Heart right ventricle (tissue), 16 donors: ENCODE measurements around the gene TTC21A. TPM values are rescaled to one million over a fixed set of nuclear protein-coding genes. Genes with fewer than 3 reads are reported as not detected.

Experiments
- ATAC-seq, 8 donors: fragments of 200-7000 bp; cut with Tn5 transposase; one replicate each; pipeline ENCODE4 v1.9.1; 2020; ENCODE audit warnings: mild to moderate bottlenecking in 8 of 8, moderate library complexity in 8 of 8, moderate number of reproducible peaks in 1 of 8
- DNase-seq, 2 donors: peaks; one replicate each; pipeline ENCODE4 v3.0.0-alpha.2; 2020
- H3K27ac ChIP-seq, 10 donors: fragments of 200-600 bp; sonication (generic) in 2 of 10; one replicate each; pipeline versions ENCODE4 v1.5.0 to v1.8.0; 2020 to 2022; ENCODE audit warnings: mild to moderate bottlenecking in 3 of 10
- H3K27me3 ChIP-seq, 7 donors: fragments of 200-600 bp; one replicate each; pipeline ENCODE4 v1.8.0; 2021 to 2022; ENCODE audit warnings: mild to moderate bottlenecking in 2 of 7
- H3K36me3 ChIP-seq, 9 donors: fragments of 200-600 bp; sonication (generic) in 1 of 9; one replicate each; pipeline versions ENCODE4 v1.5.0 to v1.8.0; 2020 to 2022; ENCODE audit warnings: mild to moderate bottlenecking in 2 of 9
- H3K4me1 ChIP-seq, 9 donors: fragments of 200-600 bp; sonication (generic) in 1 of 9; one replicate each; pipeline versions ENCODE4 v1.5.0 to v1.8.0; 2020 to 2022; ENCODE audit warnings: mild to moderate bottlenecking in 4 of 9
- H3K4me3 ChIP-seq, 10 donors: fragments of 200-600 bp; sonication (generic) in 2 of 10; one replicate each; pipeline versions ENCODE4 v1.5.0 to v1.8.0; 2020 to 2022; ENCODE audit warnings: mild to moderate bottlenecking in 7 of 10, moderate library complexity in 2 of 10
- H3K9me3 ChIP-seq, 11 donors: fragments of 200-600 bp in 10 of 11; sonication (generic) in 2 of 11; one replicate each; pipeline versions ENCODE4 v1.5.0 to v1.8.0; 2013 to 2022; ENCODE audit warnings: mild to moderate bottlenecking in 2 of 11, control low read depth in 1 of 11, moderate library complexity in 1 of 11
- CTCF ChIP-seq, 9 donors: fragments of 200-600 bp; sonication (generic) in 2 of 9; IDR thresholded peaks; one replicate each; pipeline versions ENCODE4 v1.5.0 to v1.8.0; 2021 to 2022; ENCODE audit warnings: antibody characterized with exemption in 9 of 9, mild to moderate bottlenecking in 5 of 9, moderate library complexity in 1 of 9
- WGBS, 2 donors: extraction: QIAGEN DNeasy Blood & Tissue Kit; methylation state at CpG; one replicate each; pipeline ENCODE4 v1.1.7; 2013; ENCODE audit warnings: inconsistent platforms in 1 of 2; 5-methylcytosine and 5-hydroxymethylcytosine counted together
- intact Hi-C, 10 donors: fragments of 100-400 bp; cut with DNase I; formaldehyde crosslinking; loops; one replicate each; pipeline versions ENCODE4 v1.11.1 to v1.14.2; 2022
- polyA plus RNA-seq, 2 donors: library from polyadenylated mRNA; stranded (reverse); fragments of 200-250 nt; gene quantifications; one replicate each; pipeline ENCODE4 v1.2.3, GENCODE V29; 2013
- total RNA-seq, 10 donors: library from RNA; stranded (reverse); fragmentation: NEBNext Ultra II Directional in 3 of 10; extraction: Animal tissue kit (Norgen Biotek cat#: 25700) in 3 of 10; gene quantifications; one replicate each; pipeline versions ENCODE4 v1.2.1 to v1.2.4, GENCODE V29; 2021 to 2023
- donor health status: Arrhythmogenic right ventricular cardiomyopathy.
- donor health status: ischemic (EF 13 %, LVEDD 7.1; RV severe dilation, severe dysfunction).
- donor health status: healthy with polysubstance abuse.
- donor health status: DM: no; HTN: yes; CAD: no.
- donor health status: DM: no; HTN: no; CAD: no.
- donor health status: ischemic (EF 25% LVEDD 6.9; RV normal size, moderate dysfunction).
- donor health status: ischemic (EF 25% LVEDD 5.7; RV mildly dilated, moderate dysfunction).
- donor health status: healthy.
- donor health status: DM: yes; HTN: yes; CAD: no.
- donor health status: Ischemic cardiomyopathy.
- donor health status: ischemic (EF 35%, LVEDD 5.7; RV mildly dilated, moderate dysfunction).
- donor health status: nonischemic (EF 11% LVEDD 7.7; RV severe dilation, severe dysfunction).
- donor health status: DM: yes; HTN: yes; CAD: no.
- donor health status: PGD.
- donor health status: ischemic (EF 29% LVEDD 5.4; RV normal size, mild dysfunction).
- donor health status: nonischemic (EF 23%, LVEDD 6.1; RV moderate dilation, normal function).

The TTC21A gene
- total and polyA plus RNA-seq, 12 donors: 0.80 to 7.5 (median 1.5) TPM

- no peak for TF ChIP-seq CTCF (IDR thresholded peaks at IDR 0.05)
- no peak overlapping the region for H3K4me3 ChIP-seq
- no peaks in the 10 kb centered on the region for H3K9me3 ChIP-seq
- H3K4me1 ChIP-seq: peaks cover 0 to 23% (median 11%) of the 10 kb centered on the region in 9 donors
- 77 to 78% methylated on average over 7 of the region's 7 CpGs for WGBS, 2 donors
- intact Hi-C loops: no loop called here
- no peak overlapping the region for H3K27ac ChIP-seq
- DNase-seq: no peak
- H3K36me3 ChIP-seq: peaks cover 0 to 100% (median 59%) of the 10 kb centered on the region in 9 donors
- ATAC-seq: no peak
- no peaks in the 10 kb centered on the region for H3K27me3 ChIP-seq
Observed at GRCh38 chr3:39094851-39095677, 12.4 kb upstream of the TTC21A start.

GRCh38 chr3:39095778-39096177 is 11.7 kb upstream of the TTC21A start:
- H3K36me3 ChIP-seq: peaks cover 0 to 100% (median 61%) of the 10 kb centered on the region in 9 donors

GRCh38 chr3:39096775-39097174 is 10.7 kb upstream of the TTC21A start:
- no peak for TF ChIP-seq CTCF (IDR thresholded peaks at IDR 0.05)

More at GRCh38 chr3:39095778-39096177, 11.7 kb upstream of the TTC21A start:
- ATAC-seq (no peak), DNase-seq (no peak)
- no peak overlapping the region for H3K4me3 ChIP-seq
- WGBS, 2 donors: 64 to 65% methylated on average over 3 of the region's 3 CpGs
- H3K27ac ChIP-seq: no peak overlapping the region
- H3K27me3 ChIP-seq: no peaks in the 10 kb centered on the region
- intact Hi-C loops: no loop called here
- H3K4me1 ChIP-seq: peaks cover 0 to 23% (median 11%) of the 10 kb centered on the region in 9 donors
- H3K9me3 ChIP-seq: no peaks in the 10 kb centered on the region
- no peak for TF ChIP-seq CTCF (IDR thresholded peaks at IDR 0.05)

GRCh38 chr3:39097716-39098472 is 9.6 kb upstream of the TTC21A start:
- Histone ChIP-seq H3K27me3 (no peaks in the 10 kb centered on the region), H3K4me3 (no peak overlapping the region), H3K4me1 (peaks cover 0 to 33% (median 14%) of the 10 kb centered on the region in 9 donors), H3K9me3 (no peaks in the 10 kb centered on the region), H3K27ac (peak overlapping the region in 4 of 10 donors; percentile 6 to 70 (median 28)), H3K36me3 (peaks cover 0 to 87% (median 46%) of the 10 kb centered on the region in 9 donors)
- no peak for TF ChIP-seq CTCF (IDR thresholded peaks at IDR 0.05)
- ATAC-seq (peak in 5 of 8 donors; percentile 12 to 56 (median 20)), DNase-seq (no peak)
- intact Hi-C loops: no loop called here
- 80 to 82% methylated on average over 8 of the region's 8 CpGs for WGBS, 2 donors

More at GRCh38 chr3:39096775-39097174, 10.7 kb upstream of the TTC21A start:
- Histone ChIP-seq H3K9me3 (no peaks in the 10 kb centered on the region), H3K4me1 (peaks cover 0 to 31% (median 14%) of the 10 kb centered on the region in 9 donors), H3K27ac (peak overlapping the region in 7 of 10 donors; percentile 2 to 70 (median 39)), H3K36me3 (peaks cover 0 to 92% (median 55%) of the 10 kb centered on the region in 9 donors), H3K27me3 (no peaks in the 10 kb centered on the region), H3K4me3 (no peak overlapping the region)
- 11 to 16% methylated on average over 3 of the region's 3 CpGs for WGBS, 2 donors
- intact Hi-C loops: no loop called here
- DNase-seq (no peak), ATAC-seq (peak in 7 of 8 donors; percentile 27 to 76 (median 60))
